HepG2 (cell line): ENCODE data around the gene DCAF8. TPM values are rescaled to one million over a fixed set of nuclear protein-coding genes. Genes with fewer than 3 reads are reported as not detected.

ENCODE experiments used
- ATAC-seq: fragments of 200-7000 bp; cut with Tn5 transposase; 3 replicates; pipeline ENCODE4 v1.9.1; 2020; ENCODE audit warnings: mild to moderate bottlenecking, moderate library complexity
- BruUV-seq: library from RNA; stranded (reverse); fragments of 400-500 nt; replicated peaks from 2 replicates; lab custom pipeline; 2021; lab: Mats Ljungman, UMichigan
- CTCF ChIA-PET: fragments of 300-600 bp; formaldehyde crosslinking; extraction: SDS; loops from one replicate; lab custom pipeline; 2021; ENCODE audit warnings: low total read pairs, inconsistent platforms, low intra/inter-chr PET ratio; lab: Yijun Ruan, JAX
- POLR2A ChIA-PET: fragments of 350-600 bp; sonication (Branson Sonifier 250); formaldehyde crosslinking; loops from one replicate; lab custom pipeline; 2020; ENCODE audit warnings: antibody characterized with exemption, inconsistent platforms; lab: Yijun Ruan, JAX
- DNase-seq: peaks from one replicate; pipeline ENCODE4 v3.0.0-alpha.2; 2015; ENCODE audit warnings: low spot score
- FAIRE-seq: peaks from 3 replicates; lab custom pipeline; 2011; peaks lifted over from hg19 to GRCh38; lab: Jason Lieb, UNC
- H2AFZ ChIP-seq: one replicate; pipeline ENCODE4 v1.6.1; 2011; ENCODE audit warnings: low read length, inconsistent platforms
- H3K27ac ChIP-seq: fragments of 300-600 bp; 3 replicates; pipeline ENCODE4 v1.8.0; 2011; ENCODE audit warnings: mixed run types, mild to moderate bottlenecking, mixed read lengths, low read length, inconsistent platforms; ENCODE audit not compliant: insufficient read depth; ENCODE audit errors: extremely low read length
- H3K27me3 ChIP-seq, 2 experiments: fragments of 200-600 bp in 1 of 2; 2 replicates in 1 of 2; 3 replicates in 1 of 2; pipeline versions ENCODE4 v1.6.0 to v1.8.0; 2011; ENCODE audit warnings: low read length in 2 of 2, mild to moderate bottlenecking in 2 of 2, moderate library complexity in 2 of 2, inconsistent platforms in 1 of 2; ENCODE audit not compliant: insufficient read depth in 2 of 2, control insufficient read depth in 1 of 2
- H3K36me3 ChIP-seq, 2 experiments: fragments of 200-600 bp in 1 of 2; replicated peaks in 1 of 2; 2 replicates in 1 of 2; 3 replicates in 1 of 2; pipeline versions ENCODE4 v1.5.1 to v1.8.0; 2011; ENCODE audit warnings: low read length in 2 of 2, inconsistent platforms in 1 of 2; ENCODE audit not compliant: insufficient read depth in 2 of 2, control insufficient read depth in 1 of 2
- H3K4me1 ChIP-seq: 2 replicates; pipeline ENCODE4 v1.5.1; 2012; ENCODE audit warnings: low read length, inconsistent platforms; ENCODE audit not compliant: insufficient read depth
- H3K4me2 ChIP-seq: 2 replicates; pipeline ENCODE4 v1.6.0; 2011; ENCODE audit warnings: low read depth, low read length, inconsistent platforms
- H3K4me3 ChIP-seq, 3 experiments: fragments of 200-600 bp in 1 of 3; sonication (generic), shearing (Covaris generic) in 1 of 3; replicated peaks in 1 of 3; 2 replicates each; pipeline ENCODE4 v1.5.1; 2011 to 2016; ENCODE audit warnings: low read length in 3 of 3, inconsistent platforms in 2 of 3, low read depth in 2 of 3, mild to moderate bottlenecking in 2 of 3, control low read depth in 1 of 3, mixed read lengths in 1 of 3; ENCODE audit not compliant: insufficient read depth in 1 of 3
- H3K79me2 ChIP-seq: one replicate; pipeline ENCODE4 v1.6.1; 2011; ENCODE audit warnings: low read length, inconsistent platforms; ENCODE audit not compliant: insufficient read depth
- H3K9ac ChIP-seq: 2 replicates; pipeline ENCODE4 v1.6.0; 2011; ENCODE audit warnings: mild to moderate bottlenecking, low read depth, low read length, inconsistent platforms; ENCODE audit not compliant: insufficient read depth
- H3K9me3 ChIP-seq: 2 replicates; pipeline ENCODE4 v1.5.1; 2012; ENCODE audit warnings: mild to moderate bottlenecking, low read length
- H4K20me1 ChIP-seq: 2 replicates; pipeline ENCODE4 v1.6.0; 2011; ENCODE audit warnings: inconsistent platforms, mild to moderate bottlenecking, low read length, moderate library complexity; ENCODE audit not compliant: insufficient read depth
- ARNT ChIP-seq: fragments of 450-650 bp; IDR thresholded peaks from 2 replicates; pipeline ENCODE4 v1.6.1; 2017
- MAZ ChIP-seq, 2 experiments: sonication (generic) in 1 of 2; formaldehyde crosslinking in 1 of 2; IDR thresholded peaks; 2 replicates each; pipeline versions ENCODE4 v1.5.0 to v1.6.1; 2012 to 2020; ENCODE audit warnings: low read depth in 2 of 2, mild to moderate bottlenecking in 2 of 2, borderline replicate concordance in 1 of 2, improper control_type of control experiment in 1 of 2, low read length in 1 of 2, missing genetic modification reagents in 1 of 2, moderate library complexity in 1 of 2
- NPAS2 ChIP-seq: sonication (generic); formaldehyde crosslinking; IDR thresholded peaks from 2 replicates; pipeline ENCODE4 v1.8.0; 2022; ENCODE audit warnings: mild to moderate bottlenecking, missing genetic modification reagents, borderline replicate concordance
- SUZ12 ChIP-seq: fragments of 150-350 bp; IDR thresholded peaks from 2 replicates; pipeline ENCODE4 v1.6.1; 2014; ENCODE audit warnings: low read depth, low read length
- TBX3 ChIP-seq: fragments of 450-650 bp; IDR thresholded peaks from 2 replicates; pipeline ENCODE4 v1.6.1; 2017; ENCODE audit warnings: antibody characterized with exemption, mild to moderate bottlenecking, inconsistent platforms, borderline replicate concordance
- WIZ ChIP-seq: sonication (generic); formaldehyde crosslinking; IDR thresholded peaks from 2 replicates; pipeline ENCODE4 v1.5.1; 2020; ENCODE audit warnings: mild to moderate bottlenecking, missing genetic modification reagents
- ZBTB7B ChIP-seq: sonication (generic); formaldehyde crosslinking; IDR thresholded peaks from 2 replicates; pipeline ENCODE4 v1.4.0; 2020; ENCODE audit warnings: missing genetic modification reagents
- ZNF12 ChIP-seq: sonication (generic); formaldehyde crosslinking; IDR thresholded peaks from 2 replicates; pipeline ENCODE4 v1.5.0; 2020; ENCODE audit warnings: missing genetic modification reagents
- ZNF567 ChIP-seq: sonication (generic); formaldehyde crosslinking; IDR thresholded peaks from 2 replicates; pipeline ENCODE4 v1.8.1; 2023; ENCODE audit warnings: mild to moderate bottlenecking, missing genetic modification reagents, borderline replicate concordance
- ZNF816 ChIP-seq: sonication (generic); formaldehyde crosslinking; IDR thresholded peaks from 2 replicates; pipeline ENCODE4 v1.8.0; 2022; ENCODE audit warnings: missing genetic modification reagents, mild to moderate bottlenecking, borderline replicate concordance
- WGBS: methylation state at CpG from one replicate; pipeline ENCODE4 v1.1.6; 2017; ENCODE audit warnings: low lambda C conversion rate; 5-methylcytosine and 5-hydroxymethylcytosine counted together
- in situ Hi-C: cut with HindIII; loops from 2 replicates; pipeline ENCODE4 v1.10.0; 2017; ENCODE audit warnings: low pct_unique_long_range_greater_than_20kb; ENCODE audit not compliant: extremely low pct_ligation_motif_present
- intact Hi-C: fragments of 100-400 bp; cut with micrococcal nuclease; formaldehyde crosslinking; loops from one replicate; pipeline ENCODE4 v1.10.0; 2022; ENCODE audit not compliant: unreplicated experiment
- polyA plus RNA-seq, 8 experiments: library from polyadenylated mRNA; depleted of rRNA in 3 of 8; stranded (reverse) in 7 of 8; unstranded in 1 of 8; fragments of >200 nt; fragmentation: Illumina TruSeq in 4 of 8; extraction: Trizol in 4 of 8; gene quantifications; 2 replicates each; pipeline versions ENCODE4 v1.2.1 to v1.2.3, GENCODE V29; 2011 to 2016; ENCODE audit warnings: low read depth in 4 of 8, missing spikeins in 1 of 8, mixed read lengths in 1 of 8; ENCODE audit not compliant: insufficient read depth in 1 of 8
- total RNA-seq, 5 experiments: library from RNA; depleted of rRNA; stranded (reverse); fragments of >200 nt; fragmentation: Illumina TruSeq; extraction: Trizol; gene quantifications; 2 replicates each; pipeline ENCODE4 v1.2.3, GENCODE V29; 2016; ENCODE audit warnings: low read depth in 1 of 5
- TF ChIP-seq, protein P1 (sequence below): sonication (generic); formaldehyde crosslinking; IDR thresholded peaks from 2 replicates; pipeline ENCODE4 v1.8.0; 2022; ENCODE audit warnings: missing genetic modification reagents, mild to moderate bottlenecking, moderate library complexity, borderline replicate concordance
- TF ChIP-seq, protein P2 (sequence below): IDR thresholded peaks from 2 replicates; pipeline ENCODE4 v1.6.1; 2018; ENCODE audit warnings: missing genetic modification reagents

Gene DCAF8
- total and polyA plus RNA-seq, 2 of the 13 experiments (the other 11 are each of a cell fraction or from before 2014, with no cell fraction given), result 73.4 to 79.8 TPM

DNA sequence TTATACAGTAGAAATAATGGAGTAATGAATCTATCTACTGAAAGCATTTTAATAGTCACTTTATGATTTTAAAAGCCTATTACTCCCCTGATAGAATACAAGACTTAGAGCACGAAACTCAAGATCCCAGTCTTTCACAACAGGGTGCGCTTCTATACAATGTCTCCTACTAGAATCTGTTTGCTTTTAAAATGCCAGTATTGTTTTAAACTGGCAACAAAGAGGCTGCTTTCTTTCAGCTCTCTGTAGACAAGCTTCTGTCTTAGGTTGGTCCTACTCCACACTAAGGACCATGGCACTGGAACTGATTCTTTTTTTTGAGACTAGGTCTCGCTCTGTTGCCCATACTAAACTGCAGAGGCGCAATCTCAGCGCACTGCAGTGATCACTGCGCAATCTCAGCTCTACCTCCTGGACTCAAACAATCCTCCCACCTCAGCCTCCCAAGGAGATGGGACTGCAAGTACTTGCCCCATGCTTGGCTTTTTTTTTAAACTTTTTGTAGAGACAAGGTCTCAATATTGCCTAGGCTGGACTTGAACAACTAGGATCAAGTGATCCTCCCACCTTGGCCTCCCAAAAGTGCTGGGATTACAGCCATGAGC is 4.8 kb downstream of the DCAF8 start:
- DNase-seq, result no peak
- no peak overlapping the region for H3K27ac ChIP-seq
- H3K4me3 ChIP-seq, result no peak overlapping the region
- no peaks in the 10 kb centered on the region; a peak in 1 of 5 replicates for H3K27me3 ChIP-seq
- intact Hi-C loops (no loop called here), in situ Hi-C loops (no loop called here)
- ATAC-seq, result no peak
- ChIA-PET CTCF (no interaction called here), POLR2A (no interaction called here)
- no peak overlapping the region for H3K4me2 ChIP-seq
- no peaks in the 10 kb centered on the region for H3K9me3 ChIP-seq
- H3K36me3 ChIP-seq, result no peaks in the 10 kb centered on the region; a peak in 3 of 5 replicates
- WGBS, result 96% methylated on average over 6 of the region's 6 CpGs
- no TSS peak for BruUV-seq
- no peak overlapping the region for H2AFZ ChIP-seq
- H4K20me1 ChIP-seq, result 0 out of 2 replicates have a peak, but pooled peaks cover 9% of the 10 kb centered on the region
- FAIRE-seq, result no peak
- no peak overlapping the region for H3K9ac ChIP-seq
- peaks cover 49% of the 10 kb centered on the region for H3K4me1 ChIP-seq
- TF ChIP-seq, protein P1, sequence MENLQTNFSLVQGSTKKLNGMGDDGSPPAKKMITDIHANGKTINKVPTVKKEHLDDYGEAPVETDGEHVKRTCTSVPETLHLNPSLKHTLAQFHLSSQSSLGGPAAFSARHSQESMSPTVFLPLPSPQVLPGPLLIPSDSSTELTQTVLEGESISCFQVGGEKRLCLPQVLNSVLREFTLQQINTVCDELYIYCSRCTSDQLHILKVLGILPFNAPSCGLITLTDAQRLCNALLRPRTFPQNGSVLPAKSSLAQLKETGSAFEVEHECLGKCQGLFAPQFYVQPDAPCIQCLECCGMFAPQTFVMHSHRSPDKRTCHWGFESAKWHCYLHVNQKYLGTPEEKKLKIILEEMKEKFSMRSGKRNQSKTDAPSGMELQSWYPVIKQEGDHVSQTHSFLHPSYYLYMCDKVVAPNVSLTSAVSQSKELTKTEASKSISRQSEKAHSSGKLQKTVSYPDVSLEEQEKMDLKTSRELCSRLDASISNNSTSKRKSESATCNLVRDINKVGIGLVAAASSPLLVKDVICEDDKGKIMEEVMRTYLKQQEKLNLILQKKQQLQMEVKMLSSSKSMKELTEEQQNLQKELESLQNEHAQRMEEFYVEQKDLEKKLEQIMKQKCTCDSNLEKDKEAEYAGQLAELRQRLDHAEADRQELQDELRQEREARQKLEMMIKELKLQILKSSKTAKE (CRISPR knock-in tag), result no peak
- no peak for TF ChIP-seq SUZ12
- TF ChIP-seq ZNF12 (CRISPR knock-in tag), result no peak
- TF ChIP-seq, protein P2, sequence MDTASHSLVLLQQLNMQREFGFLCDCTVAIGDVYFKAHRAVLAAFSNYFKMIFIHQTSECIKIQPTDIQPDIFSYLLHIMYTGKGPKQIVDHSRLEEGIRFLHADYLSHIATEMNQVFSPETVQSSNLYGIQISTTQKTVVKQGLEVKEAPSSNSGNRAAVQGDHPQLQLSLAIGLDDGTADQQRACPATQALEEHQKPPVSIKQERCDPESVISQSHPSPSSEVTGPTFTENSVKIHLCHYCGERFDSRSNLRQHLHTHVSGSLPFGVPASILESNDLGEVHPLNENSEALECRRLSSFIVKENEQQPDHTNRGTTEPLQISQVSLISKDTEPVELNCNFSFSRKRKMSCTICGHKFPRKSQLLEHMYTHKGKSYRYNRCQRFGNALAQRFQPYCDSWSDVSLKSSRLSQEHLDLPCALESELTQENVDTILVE, result no peak
- TF ChIP-seq ARNT, result no peak
- no peak for TF ChIP-seq ZNF816 (CRISPR knock-in tag)
- no peak for TF ChIP-seq NPAS2 (CRISPR knock-in tag)
- TF ChIP-seq TBX3, result no peak
- TF ChIP-seq WIZ, result no peak
- no peak for TF ChIP-seq ZNF567
- TF ChIP-seq MAZ (IDR thresholded peaks at IDR 0.05; ENCODE audit: borderline replicate concordance, low read depth, low read length), result no peak
- no peak for TF ChIP-seq MAZ (CRISPR knock-in tag; IDR thresholded peaks at IDR 0.05; ENCODE audit: low read depth)
- no peak for TF ChIP-seq ZBTB7B (CRISPR knock-in tag)
- H3K79me2 ChIP-seq, result peaks cover 54% of the 10 kb centered on the region
